HG03095 (cell line): Measurements from ENCODE around the gene GOLGA7B.
A peak's percentile ranks its signal among the peaks of the same experiment; 100 is the strongest.

ENCODE experiments used
- ATAC-seq: cut with Tn5 transposase; IDR thresholded peaks from one replicate; pipeline ENCODE4 v1.9.1; 2021; ENCODE audit warnings: moderate library complexity; ENCODE audit not compliant: unreplicated experiment

GOLGA7B gene

GRCh38 chr10:97849687-97850402 is at the start of gene GOLGA7B:
Gene GOLGA7B, plus strand, starts transcription at chr10:97849843. Its CDS starts 461 bp downstream, at chr10:97850304.
- ATAC-seq, result peak; percentile 54

GRCh38 chr10:97800474-97800873 is 49.2 kb upstream of the GOLGA7B start:
- ATAC-seq, result no peak

GRCh38 chr10:97801422-97801821 is 48.2 kb upstream of the GOLGA7B start:
- ATAC-seq, result no peak

GRCh38 chr10:97805096-97805884 is 44.4 kb upstream of the GOLGA7B start:
- no peak for ATAC-seq

- no peak for ATAC-seq
Measured at GRCh38 chr10:97805949-97806348, 43.7 kb upstream of the GOLGA7B start.

GRCh38 chr10:97810446-97810845 is 39.2 kb upstream of the GOLGA7B start:
- no peak for ATAC-seq

- ATAC-seq, result no peak
Measured at GRCh38 chr10:97811958-97812357, 37.7 kb upstream of the GOLGA7B start.

GRCh38 chr10:97812696-97813095 is 36.9 kb upstream of the GOLGA7B start:
- no peak for ATAC-seq

GRCh38 chr10:97813311-97813710 is 36.3 kb upstream of the GOLGA7B start:
- ATAC-seq, result no peak

GRCh38 chr10:97814996-97815395 is 34.6 kb upstream of the GOLGA7B start:
- ATAC-seq, result no peak

GRCh38 chr10:97816609-97817008 is 33.0 kb upstream of the GOLGA7B start:
- no peak for ATAC-seq

GRCh38 chr10:97818572-97818971 is 31.1 kb upstream of the GOLGA7B start:
- no peak for ATAC-seq

GRCh38 chr10:97820096-97820704 is 29.4 kb upstream of the GOLGA7B start:
- ATAC-seq, result no peak

- ATAC-seq, result no peak
Measured at GRCh38 chr10:97821308-97822038, 28.2 kb upstream of the GOLGA7B start.

- no peak for ATAC-seq
Measured at GRCh38 chr10:97822261-97822687, 27.4 kb upstream of the GOLGA7B start.

- ATAC-seq, result no peak
Measured at GRCh38 chr10:97823734-97824133, 25.9 kb upstream of the GOLGA7B start.

- no peak for ATAC-seq
Measured at GRCh38 chr10:97825020-97825760, 24.5 kb upstream of the GOLGA7B start.

- ATAC-seq, result no peak
Measured at GRCh38 chr10:97826892-97827291, 22.8 kb upstream of the GOLGA7B start.

GRCh38 chr10:97827702-97828291 is 21.8 kb upstream of the GOLGA7B start:
- no peak for ATAC-seq

- ATAC-seq, result no peak
Measured at GRCh38 chr10:97828721-97829120, 20.9 kb upstream of the GOLGA7B start.
